Choroid plexus epithelial cell (primary cell): ENCODE measurements around the gene MMRN1.

Experiments used
- DNase-seq: peaks from one replicate; pipeline ENCODE4 v3.0.0-alpha.2; 2010; ENCODE audit warnings: low read depth
- H3K4me3 ChIP-seq: 2 replicates; pipeline ENCODE4 v1.5.1; 2011; ENCODE audit warnings: low read depth, mild to moderate bottlenecking, control low read depth, low read length, moderate library complexity
- CTCF ChIP-seq: conservative IDR thresholded peaks from 2 replicates; pipeline ENCODE4 v1.5.1; 2011; ENCODE audit warnings: low read depth, mild to moderate bottlenecking, control low read depth, inconsistent platforms, low read length, moderate library complexity

MMRN1 gene

DNA sequence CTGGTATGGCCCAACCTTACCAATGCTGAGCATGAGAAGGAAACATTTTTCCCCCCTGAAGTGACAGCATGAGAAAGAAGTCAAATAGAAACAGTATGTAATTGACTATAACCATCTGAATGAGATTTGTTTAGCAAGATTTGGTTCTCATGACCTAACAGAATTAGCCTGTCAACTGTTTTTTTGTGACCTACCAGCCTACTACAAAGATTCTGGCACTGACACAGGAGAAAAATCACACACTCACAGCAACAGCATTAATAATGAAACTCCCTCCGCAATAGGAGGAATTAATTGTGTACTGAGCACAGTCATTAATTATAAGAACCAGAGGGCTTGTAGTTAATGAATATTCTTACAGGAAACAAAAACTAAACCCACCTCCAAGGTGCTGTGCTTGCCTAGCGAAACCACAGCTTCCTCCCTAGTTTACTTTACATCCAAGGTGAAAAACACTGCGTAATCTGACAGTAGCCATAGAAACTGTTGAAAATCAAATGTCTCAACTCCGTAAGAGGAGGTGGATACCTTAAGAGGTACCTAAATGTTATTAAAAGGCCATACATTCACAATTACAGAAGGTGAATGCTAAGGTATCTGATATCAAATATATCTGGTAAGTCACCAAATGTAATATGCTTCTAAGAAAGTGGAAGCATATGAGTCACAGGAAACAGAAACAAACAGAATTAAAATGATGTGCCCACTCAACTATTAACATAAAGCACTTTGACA lies 34.9 kb downstream of the MMRN1 start:
- H3K4me3 ChIP-seq: no peak overlapping the region
- TF ChIP-seq CTCF: no peak
- no peak for DNase-seq

DNA sequence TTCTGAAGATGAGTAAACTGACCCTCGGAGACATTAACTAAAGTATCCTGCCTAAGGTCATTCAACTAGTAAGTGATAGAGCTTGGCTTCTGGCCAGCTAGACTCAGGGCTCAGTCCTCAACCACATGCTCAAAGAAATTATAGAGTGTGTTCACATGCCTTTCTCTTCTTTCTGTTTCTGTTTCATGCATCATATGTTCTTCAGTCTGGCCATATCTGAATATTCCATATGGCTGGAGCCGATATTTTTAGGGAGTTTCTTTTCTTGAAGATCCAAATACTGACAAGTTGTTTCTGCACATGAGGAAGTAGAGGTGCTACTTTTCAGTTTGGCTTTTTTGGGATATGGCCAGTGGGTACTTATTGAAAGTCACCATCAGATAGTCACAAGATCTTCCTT lies 44.9 kb downstream of the MMRN1 start:
- H3K4me3 ChIP-seq: no peak overlapping the region
- DNase-seq: no peak
- TF ChIP-seq CTCF: no peak

DNA sequence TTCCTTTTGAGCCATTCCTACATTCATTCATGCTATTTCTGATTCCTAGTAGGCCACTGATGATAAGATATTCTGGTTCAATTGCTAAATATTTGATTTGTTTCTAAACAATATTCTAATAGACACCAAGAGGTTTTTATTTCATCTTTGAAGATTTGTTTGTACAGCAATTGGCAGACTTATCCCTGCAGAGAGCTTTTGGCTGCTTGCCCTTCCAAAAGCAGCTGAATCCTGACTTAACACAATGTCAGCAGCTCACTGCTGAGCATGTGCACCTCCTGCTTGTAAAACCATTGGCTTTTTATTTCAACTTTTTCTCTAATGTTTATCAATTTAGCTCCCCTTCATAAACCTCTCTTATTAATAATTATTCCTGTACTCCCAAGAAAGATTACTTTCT lies 45.3 kb downstream of the MMRN1 start:
- no peak overlapping the region for H3K4me3 ChIP-seq
- peak; percentile 66 for DNase-seq
- no peak for TF ChIP-seq CTCF

GRCh38 chr4:89942811-89943210 lies 48.2 kb downstream of the MMRN1 start:
- no peak for DNase-seq
- no peak for TF ChIP-seq CTCF
- H3K4me3 ChIP-seq: no peak overlapping the region

DNA sequence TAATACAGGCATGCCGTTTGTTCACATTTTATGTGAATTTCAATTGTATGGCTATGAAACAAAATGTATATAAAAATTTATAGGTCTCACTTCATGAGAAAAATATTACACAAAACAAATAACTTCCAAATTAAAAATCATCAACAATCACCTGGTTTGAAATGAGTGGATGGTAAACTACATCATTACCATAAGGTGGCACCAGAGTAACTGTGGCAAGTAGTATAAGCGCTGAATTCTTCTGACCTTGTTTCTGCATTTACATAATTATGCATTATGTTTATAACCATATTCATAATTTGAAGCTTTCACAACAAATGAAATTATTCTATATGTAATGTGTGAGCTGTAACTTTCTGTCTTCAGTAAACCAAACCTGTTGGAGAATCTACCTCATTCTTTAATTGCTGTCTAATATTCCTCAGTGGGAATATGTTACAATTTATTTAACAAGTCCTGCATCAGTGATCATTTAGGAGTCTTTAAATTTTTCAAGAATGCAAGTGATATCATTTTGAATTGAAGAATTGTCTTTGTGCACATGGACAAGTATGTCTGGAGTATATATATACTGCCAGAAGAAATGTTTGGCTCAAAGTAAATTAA lies 55.2 kb downstream of the MMRN1 start:
- peak; percentile 26 for TF ChIP-seq CTCF
- DNase-seq: peak; percentile 6

DNA sequence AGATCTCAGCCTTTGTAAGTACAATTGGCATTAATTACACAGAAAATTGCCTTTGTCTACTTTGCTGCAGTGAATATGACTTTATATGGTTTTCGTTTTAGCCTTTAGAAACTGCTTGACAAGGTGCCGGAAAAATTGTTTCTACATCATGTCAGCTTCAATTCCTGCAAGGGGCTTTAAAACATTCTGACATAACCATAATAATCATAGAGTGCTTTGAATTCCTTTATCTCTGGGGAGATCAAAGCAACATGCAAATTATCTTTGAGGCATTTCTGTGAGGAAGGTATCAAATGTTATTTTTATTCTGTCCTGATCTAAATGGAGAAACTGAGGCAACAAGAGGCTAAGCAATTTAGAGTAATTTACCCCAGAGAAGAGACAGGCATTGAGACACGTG lies 57.8 kb downstream of the MMRN1 start:
- DNase-seq: no peak
- no peak overlapping the region for H3K4me3 ChIP-seq
- TF ChIP-seq CTCF: no peak

More for the DNA sequence above, 55.2 kb downstream of the MMRN1 start:
- H3K4me3 ChIP-seq: no peak overlapping the region
